NCI-H1092 (cell line): ENCODE results near the gene PCBP3.

Experiments used
- DNase-seq: peaks from one replicate; lab custom pipeline; 2025; lab: John Stamatoyannopoulos, UW

The PCBP3 gene

GRCh38 chr21:45911806-45912325 is 268.3 kb downstream of the PCBP3 start:
- DNase-seq = no peak

GRCh38 chr21:45912611-45913417 is 269.3 kb downstream of the PCBP3 start:
- DNase-seq = no peak

- DNase-seq = no peak
These were observed 269.9 kb downstream of the PCBP3 start for GRCh38 chr21:45913418-45913765.

- no peak for DNase-seq
These were observed 270.4 kb downstream of the PCBP3 start for GRCh38 chr21:45913886-45914285.

GRCh38 chr21:45914321-45914845 is 270.9 kb downstream of the PCBP3 start:
- DNase-seq = no peak

- DNase-seq = no peak
These were observed 272.7 kb downstream of the PCBP3 start for GRCh38 chr21:45916011-45916840.

- no peak for DNase-seq
These were observed 273.7 kb downstream of the PCBP3 start for GRCh38 chr21:45917241-45917640.

GRCh38 chr21:45918011-45918410 is 274.5 kb downstream of the PCBP3 start:
- no peak for DNase-seq

GRCh38 chr21:45918835-45919447 is 275.4 kb downstream of the PCBP3 start:
- no peak for DNase-seq

- no peak for DNase-seq
These were observed 276.1 kb downstream of the PCBP3 start for GRCh38 chr21:45919593-45919992.

- DNase-seq = no peak
These were observed 277.5 kb downstream of the PCBP3 start for GRCh38 chr21:45920824-45921600.

GRCh38 chr21:45921917-45922316 is 278.4 kb downstream of the PCBP3 start:
- DNase-seq = no peak

GRCh38 chr21:45922648-45923047 is 279.1 kb downstream of the PCBP3 start:
- DNase-seq = no peak

GRCh38 chr21:45923146-45923545 is 279.6 kb downstream of the PCBP3 start:
- DNase-seq = no peak

- DNase-seq = no peak
These were observed 282.8 kb downstream of the PCBP3 start for GRCh38 chr21:45926281-45926680.

- no peak for DNase-seq
These were observed 283.5 kb downstream of the PCBP3 start for GRCh38 chr21:45927032-45927431.

- DNase-seq = no peak
These were observed 284.6 kb downstream of the PCBP3 start for GRCh38 chr21:45927851-45928850.

GRCh38 chr21:45929449-45929848 is 285.9 kb downstream of the PCBP3 start:
- DNase-seq = no peak

GRCh38 chr21:45930231-45930760 is 286.8 kb downstream of the PCBP3 start:
- no peak for DNase-seq

- DNase-seq = no peak
These were observed 287.3 kb downstream of the PCBP3 start for GRCh38 chr21:45930792-45931191.
